ENCODE data around the gene SNAPIN. TPM values are rescaled to one million over a fixed set of nuclear protein-coding genes. Genes with fewer than 3 reads are reported as not detected.

Gene SNAPIN
- total and polyA plus RNA-seq, 7 donors: 51.7 to 102 (median 59.6) TPM

GRCh38 chr1:153680120-153680403 lies 21.6 kb downstream of the SNAPIN start:
- 27 to 35% (median 33%) methylated on average over 10 of the region's 10 CpGs for WGBS, 3 donors
- Histone ChIP-seq H3K27me3 (ENCODE audit: insufficient read depth in 3 of 3, low read length in 2 of 3) (peaks cover 0 to 30% (median 9%) of the 10 kb centered on the region in 3 donors), H3K36me3 (ENCODE audit: insufficient read depth in 1 of 2, low read depth in 1 of 2) (peaks cover 0 to 7% of the 10 kb centered on the region in 2 donors), H3K27ac (no peak overlapping the region), H3K4me3 (peak overlapping the region; percentile 70), H3K4me1 (no peaks in the 10 kb centered on the region), H3K9me3 (no peaks in the 10 kb centered on the region)
- ATAC-seq: no peak
- intact Hi-C loops (cut with DNase I): loop anchor here in 1 of 2 donors (5.0 kb wide), 1 partner anchor 37 kb away; no protein-coding TSS in a partner anchor
- no peak for DNase-seq
- TF ChIP-seq CTCF (IDR thresholded peaks at IDR 0.05): no peak

GRCh38 chr1:153682730-153683129 lies 24.2 kb downstream of the SNAPIN start:
- 80 to 89% (median 80%) methylated on average over 7 of the region's 7 CpGs for WGBS, 3 donors
- no peaks in the 10 kb centered on the region for H3K4me1 ChIP-seq
- H3K27ac ChIP-seq: no peak overlapping the region
- H3K4me3 ChIP-seq: no peak overlapping the region
- peaks cover 0 to 30% (median 9%) of the 10 kb centered on the region in 3 donors for H3K27me3 ChIP-seq (ENCODE audit: insufficient read depth in 3 of 3, low read length in 2 of 3)
- peaks cover 0 to 7% of the 10 kb centered on the region in 2 donors for H3K36me3 ChIP-seq (ENCODE audit: insufficient read depth in 1 of 2, low read depth in 1 of 2)
- intact Hi-C loops (cut with DNase I): loop anchor here in 1 of 2 donors (5.0 kb wide), 1 partner anchor 35 kb away; no protein-coding TSS in a partner anchor
- no peak for ATAC-seq
- H3K9me3 ChIP-seq: no peaks in the 10 kb centered on the region
- DNase-seq: no peak
- no peak for TF ChIP-seq CTCF (IDR thresholded peaks at IDR 0.05)

GRCh38 chr1:153683854-153684253 lies 25.4 kb downstream of the SNAPIN start:
- intact Hi-C loops (cut with DNase I): loop anchor here in 1 of 2 donors (5.0 kb wide), 1 partner anchor 33 kb away; no protein-coding TSS in a partner anchor
- H3K9me3 ChIP-seq: no peaks in the 10 kb centered on the region
- peaks cover 0 to 7% of the 10 kb centered on the region in 2 donors for H3K36me3 ChIP-seq (ENCODE audit: insufficient read depth in 1 of 2, low read depth in 1 of 2)
- 77 to 83% (median 82%) methylated on average over 5 of the region's 5 CpGs for WGBS, 3 donors
- no peak overlapping the region for H3K27ac ChIP-seq
- no peak overlapping the region for H3K4me3 ChIP-seq
- ATAC-seq (no peak), DNase-seq (no peak)
- H3K4me1 ChIP-seq: no peaks in the 10 kb centered on the region
- TF ChIP-seq CTCF (IDR thresholded peaks at IDR 0.05): no peak
- H3K27me3 ChIP-seq (ENCODE audit: insufficient read depth in 3 of 3, low read length in 2 of 3): peaks cover 0 to 28% (median 8%) of the 10 kb centered on the region in 3 donors

GRCh38 chr1:153684892-153685291 lies 26.4 kb downstream of the SNAPIN start:
- H3K27ac ChIP-seq: no peak overlapping the region
- no peak for TF ChIP-seq CTCF (IDR thresholded peaks at IDR 0.05)
- peaks cover 0 to 18% (median 3%) of the 10 kb centered on the region in 3 donors for H3K27me3 ChIP-seq (ENCODE audit: insufficient read depth in 3 of 3, low read length in 2 of 3)
- no peak overlapping the region for H3K4me3 ChIP-seq
- ATAC-seq: no peak
- intact Hi-C loops (cut with DNase I): loop anchor here in 1 of 2 donors (5.0 kb wide), 1 partner anchor 32 kb away; no protein-coding TSS in a partner anchor
- peaks cover 0 to 7% of the 10 kb centered on the region in 2 donors for H3K36me3 ChIP-seq (ENCODE audit: insufficient read depth in 1 of 2, low read depth in 1 of 2)
- DNase-seq: no peak
- no peaks in the 10 kb centered on the region for H3K4me1 ChIP-seq
- H3K9me3 ChIP-seq: no peaks in the 10 kb centered on the region
- WGBS, 3 donors: 84 to 87% (median 86%) methylated on average over 12 of the region's 12 CpGs

Measured in psoas muscle (tissue), 8 donors.